ENCODE results near the gene RHEB. TPM values are rescaled to one million over a fixed set of nuclear protein-coding genes. Genes with fewer than 3 reads are reported as not detected.

The RHEB gene
- total RNA-seq, 1 experiment from 2014 or later: 87.0 TPM

GRCh38 chr7:151425670-151426440 lies 93.8 kb downstream of the RHEB start:
- H4K20me1 ChIP-seq (ENCODE audit: low read length): no peaks in the 10 kb centered on the region
- H3K36me3 ChIP-seq (ENCODE audit: low read depth, low read length): no peaks in the 10 kb centered on the region
- CTCF ChIA-PET: interaction anchor here (0.5 kb wide), 1 partner anchor 65 kb away, joined by 3 read pairs; no protein-coding TSS in a partner anchor
- H3K9me3 ChIP-seq (ENCODE audit: low read length): no peaks in the 10 kb centered on the region
- no peak overlapping the region for H3K9ac ChIP-seq (ENCODE audit: low read length)
- peak overlapping the region; percentile 11; the same call in 1 of the 2 replicates for H3K4me2 ChIP-seq (ENCODE audit: low read length)
- ATAC-seq (peak; percentile 39), DNase-seq (peak; percentile 57)
- H3K9me2 ChIP-seq (replicated peaks; ENCODE audit: low read length): no peaks in the 10 kb centered on the region
- H3K4me3 ChIP-seq (ENCODE audit: low read length): no peak overlapping the region
- no TSS peak for BruUV-seq (replicated peaks)
- H3K27me3 ChIP-seq (ENCODE audit: low read length): no peaks in the 10 kb centered on the region
- POLR2A ChIA-PET (ENCODE audit: unreplicated experiment): no interaction called here
- TF ChIP-seq EZH2phosphoT487 (IDR thresholded peaks at IDR 0.05; ENCODE audit: borderline replicate concordance, low read length): no peak
- no peak for TF ChIP-seq CTCF (conservative IDR thresholded peaks at IDR 0.05; ENCODE audit: low read depth, low read length)
- no peak for TF ChIP-seq EZH2 (IDR thresholded peaks at IDR 0.05; ENCODE audit: low read length, unreplicated experiment)
- no peaks in the 10 kb centered on the region for H3F3A ChIP-seq (ENCODE audit: low read length, unreplicated experiment)
- intact Hi-C loops (cut with micrococcal nuclease): no loop called here
- H2AFZ ChIP-seq (ENCODE audit: low read length): no peak overlapping the region
- H3K4me1 ChIP-seq (ENCODE audit: insufficient read depth, low read length): peaks cover 10% of the 10 kb centered on the region
- H3K79me2 ChIP-seq (ENCODE audit: low read length): no peaks in the 10 kb centered on the region
- no peak overlapping the region for H3K27ac ChIP-seq (ENCODE audit: low read length)

GRCh38 chr7:151424799-151425198 lies 94.9 kb downstream of the RHEB start:
- no TSS peak for BruUV-seq (replicated peaks)
- no peaks in the 10 kb centered on the region for H3K27me3 ChIP-seq (ENCODE audit: low read length)
- H4K20me1 ChIP-seq (ENCODE audit: low read length): no peaks in the 10 kb centered on the region
- no peaks in the 10 kb centered on the region for H3K36me3 ChIP-seq (ENCODE audit: low read depth, low read length)
- no peak overlapping the region for H3K27ac ChIP-seq (ENCODE audit: low read length)
- no peak overlapping the region for H3K4me3 ChIP-seq (ENCODE audit: low read length)
- no peak overlapping the region for H2AFZ ChIP-seq (ENCODE audit: low read length)
- ChIA-PET POLR2A (ENCODE audit: unreplicated experiment) (no interaction called here), CTCF (no interaction called here)
- DNase-seq (no peak), ATAC-seq (no peak)
- H3K4me1 ChIP-seq (ENCODE audit: insufficient read depth, low read length): peaks cover 10% of the 10 kb centered on the region
- H3F3A ChIP-seq (ENCODE audit: low read length, unreplicated experiment): no peaks in the 10 kb centered on the region
- intact Hi-C loops (cut with micrococcal nuclease): no loop called here
- H3K4me2 ChIP-seq (ENCODE audit: low read length): no peak overlapping the region
- H3K9me2 ChIP-seq (replicated peaks; ENCODE audit: low read length): no peaks in the 10 kb centered on the region
- no peaks in the 10 kb centered on the region for H3K79me2 ChIP-seq (ENCODE audit: low read length)
- H3K9me3 ChIP-seq (ENCODE audit: low read length): 0 out of 2 replicates have a peak, but pooled peaks cover 2% of the 10 kb centered on the region
- TF ChIP-seq EZH2 (IDR thresholded peaks at IDR 0.05; ENCODE audit: low read length, unreplicated experiment) (no peak), CTCF (conservative IDR thresholded peaks at IDR 0.05; ENCODE audit: low read depth, low read length) (no peak), EZH2phosphoT487 (IDR thresholded peaks at IDR 0.05; ENCODE audit: borderline replicate concordance, low read length) (no peak)
- H3K9ac ChIP-seq (ENCODE audit: low read length): no peak overlapping the region

GRCh38 chr7:151423936-151424335 lies 95.8 kb downstream of the RHEB start:
- H3F3A ChIP-seq (ENCODE audit: low read length, unreplicated experiment): no peaks in the 10 kb centered on the region
- no peaks in the 10 kb centered on the region for H3K9me2 ChIP-seq (replicated peaks; ENCODE audit: low read length)
- DNase-seq: no peak
- H3K27me3 ChIP-seq (ENCODE audit: low read length): no peaks in the 10 kb centered on the region
- no peak overlapping the region for H3K4me3 ChIP-seq (ENCODE audit: low read length)
- H3K9ac ChIP-seq (ENCODE audit: low read length): no peak overlapping the region
- no peak for ATAC-seq
- no peak overlapping the region for H3K27ac ChIP-seq (ENCODE audit: low read length)
- ChIA-PET CTCF (no interaction called here), POLR2A (ENCODE audit: unreplicated experiment) (no interaction called here)
- peaks cover 10% of the 10 kb centered on the region for H3K4me1 ChIP-seq (ENCODE audit: insufficient read depth, low read length)
- H3K79me2 ChIP-seq (ENCODE audit: low read length): no peaks in the 10 kb centered on the region
- H3K4me2 ChIP-seq (ENCODE audit: low read length): no peak overlapping the region
- no TSS peak for BruUV-seq (replicated peaks)
- H3K36me3 ChIP-seq (ENCODE audit: low read depth, low read length): no peaks in the 10 kb centered on the region
- H4K20me1 ChIP-seq (ENCODE audit: low read length): no peaks in the 10 kb centered on the region
- TF ChIP-seq EZH2 (IDR thresholded peaks at IDR 0.05; ENCODE audit: low read length, unreplicated experiment) (no peak), EZH2phosphoT487 (IDR thresholded peaks at IDR 0.05; ENCODE audit: borderline replicate concordance, low read length) (no peak), CTCF (conservative IDR thresholded peaks at IDR 0.05; ENCODE audit: low read depth, low read length) (no peak)
- 0 out of 2 replicates have a peak, but pooled peaks cover 5% of the 10 kb centered on the region for H3K9me3 ChIP-seq (ENCODE audit: low read length)
- intact Hi-C loops (cut with micrococcal nuclease): no loop called here
- H2AFZ ChIP-seq (ENCODE audit: low read length): no peak overlapping the region

Measured in PC-3 (cell line).